ENCODE data around the gene CLEC12A.

The CLEC12A gene

GRCh38 chr12:10033783-10034545 is 62.8 kb downstream of the CLEC12A start:
- Histone ChIP-seq H3K4me1 (ENCODE audit: low read depth, poor library complexity, severe bottlenecking) (peaks cover 9% of the 10 kb centered on the region), H4K20me1 (ENCODE audit: insufficient read depth) (no peaks in the 10 kb centered on the region), H3K9ac (no peak overlapping the region), H2AFZ (ENCODE audit: low read depth) (no peak overlapping the region), H3K27ac (no peak overlapping the region), H3K4me3 (IDR thresholded peaks at IDR 0.05; ENCODE audit: insufficient read depth, low read depth, low read length) (no peak overlapping the region), H3K36me3 (ENCODE audit: insufficient read depth) (no peaks in the 10 kb centered on the region), H3K4me2 (no peak overlapping the region), H3K27me3 (ENCODE audit: insufficient read depth, low read depth) (no peaks in the 10 kb centered on the region), H3K79me2 (ENCODE audit: insufficient read depth, low read depth) (no peaks in the 10 kb centered on the region)
- peak; percentile 71 for TF ChIP-seq CTCF (conservative IDR thresholded peaks at IDR 0.05; ENCODE audit: low read depth, low read length)

Measured in KMS-11 (cell line).